ENCODE results near the gene ST6GAL1.

ST6GAL1 gene

DNA sequence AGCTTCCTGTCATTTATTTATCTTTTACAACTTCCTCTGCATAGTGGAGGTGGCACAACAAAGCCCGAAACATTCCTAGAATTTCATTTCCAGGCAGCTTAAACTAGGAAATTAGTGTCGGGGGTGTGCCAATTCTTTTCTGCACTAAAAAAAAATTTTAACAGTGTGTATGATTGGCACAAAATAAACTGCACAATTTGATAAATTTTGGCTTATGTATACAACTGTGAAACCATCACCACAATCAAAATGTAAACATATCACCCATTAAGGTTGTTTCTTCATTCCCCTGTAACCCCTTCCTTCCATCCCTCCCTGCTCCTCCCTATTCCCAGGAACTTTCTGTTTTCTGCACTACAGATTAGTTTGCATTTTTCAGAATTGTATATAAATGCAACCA, 154.3 kb downstream of the ST6GAL1 start:
- no peak for DNase-seq

DNA sequence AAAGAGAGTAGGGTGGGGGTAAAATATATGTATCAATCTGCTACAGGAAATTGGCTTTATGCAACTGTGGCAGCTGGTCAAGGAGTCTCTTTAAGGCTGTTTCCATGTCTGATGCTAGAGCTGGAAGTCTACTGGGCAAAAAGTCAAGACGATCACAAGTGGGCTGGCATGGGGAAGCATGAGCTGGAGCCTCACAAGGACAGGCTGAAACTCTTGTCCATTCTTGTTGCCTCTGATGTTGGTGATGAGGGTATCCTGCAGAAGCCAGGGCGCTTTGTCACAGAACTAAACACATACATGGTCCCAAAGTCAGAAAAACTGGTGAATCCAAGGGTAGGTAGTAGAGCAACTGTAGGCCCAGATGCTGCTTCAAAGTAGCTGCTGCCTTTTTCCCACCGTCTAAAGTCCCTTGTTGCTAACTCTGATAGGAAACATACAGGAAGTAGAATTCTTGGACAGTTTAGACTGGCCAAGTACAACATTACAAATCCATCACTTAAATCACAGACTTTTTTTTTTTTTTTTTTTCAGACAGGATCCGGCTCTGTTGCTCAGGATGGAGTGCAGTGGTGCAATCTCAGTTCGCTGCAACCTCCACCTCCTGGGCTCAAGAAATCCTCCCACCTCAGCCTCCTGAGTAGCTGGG, 154.8 kb downstream of the ST6GAL1 start:
- no peak for DNase-seq

DNA sequence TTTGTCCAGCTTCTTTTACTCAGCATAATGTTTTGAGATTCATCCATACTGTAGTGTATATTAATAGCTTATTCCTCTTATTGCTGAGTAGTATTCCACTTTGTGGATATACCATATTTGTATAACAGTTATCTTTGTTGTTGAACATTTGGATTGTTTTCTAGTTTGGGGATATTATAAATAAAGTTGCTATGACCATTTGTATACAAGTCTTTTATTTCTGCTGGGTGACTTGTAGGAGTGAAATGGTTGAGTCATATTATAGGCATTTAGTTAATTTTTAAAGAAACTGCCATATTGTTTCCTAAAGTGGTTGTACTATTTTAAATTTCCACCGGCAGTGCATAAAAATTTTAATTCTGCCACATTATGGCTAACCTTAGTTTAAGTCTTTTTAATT, 155.6 kb downstream of the ST6GAL1 start:
- no peak for DNase-seq

DNA sequence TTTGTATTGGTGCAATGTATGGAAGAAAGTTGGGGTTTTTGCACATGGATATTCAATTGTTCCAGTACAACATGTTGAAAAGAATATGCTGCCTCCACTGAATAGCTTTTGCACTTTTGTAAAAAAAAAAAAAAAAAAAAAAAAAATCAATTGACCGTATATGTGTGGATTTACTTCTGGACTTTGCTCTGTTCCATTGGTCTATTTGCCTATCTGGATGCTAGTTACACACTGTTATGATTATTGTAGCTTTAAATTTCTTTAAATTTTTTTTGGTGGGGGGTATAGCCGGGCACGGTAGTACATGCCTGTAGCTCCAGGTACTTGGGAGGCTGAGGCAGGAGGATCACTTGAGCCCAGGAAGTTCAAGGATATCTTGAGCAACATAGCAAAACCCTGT, 156.5 kb downstream of the ST6GAL1 start:
- no peak for DNase-seq

DNA sequence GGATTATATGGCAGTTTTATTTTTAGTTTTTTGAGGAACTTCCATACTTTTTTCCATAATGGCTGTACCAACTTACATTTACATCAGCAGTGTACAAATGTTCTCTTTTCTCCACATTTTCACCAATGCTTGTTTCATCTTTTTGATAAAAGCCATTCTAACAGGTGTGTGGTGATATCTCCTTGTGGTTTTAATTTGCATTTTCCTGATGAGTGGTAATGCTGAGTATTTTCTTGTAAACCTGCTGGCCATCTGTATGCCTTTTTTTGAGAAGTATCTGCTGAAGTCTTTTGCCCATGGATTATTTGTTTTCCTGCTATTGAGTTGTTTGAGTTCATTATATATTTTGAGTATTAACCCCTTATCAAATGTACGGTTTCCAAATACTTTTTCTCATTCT, 158.4 kb downstream of the ST6GAL1 start:
- no peak for DNase-seq

DNA sequence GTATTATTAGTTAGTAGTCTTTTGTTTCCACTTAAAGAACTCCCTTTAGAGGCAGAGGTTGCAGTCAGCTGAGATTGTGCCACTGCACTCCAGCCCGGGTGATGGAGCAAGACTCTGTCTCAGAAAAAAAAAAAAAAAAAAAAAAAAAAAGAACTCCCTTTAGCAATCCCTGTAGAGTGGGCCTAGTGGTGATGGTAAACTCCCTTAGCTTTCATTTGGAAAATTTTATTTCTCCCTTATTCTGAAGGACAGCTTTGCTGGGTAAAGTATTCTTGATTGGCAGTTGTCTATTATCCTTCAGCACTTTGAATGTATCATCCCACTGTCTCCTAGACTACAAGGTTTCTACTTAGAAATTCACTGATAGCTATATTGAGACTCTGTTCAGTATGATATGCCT, 163.0 kb downstream of the ST6GAL1 start:
- no peak for DNase-seq

DNA sequence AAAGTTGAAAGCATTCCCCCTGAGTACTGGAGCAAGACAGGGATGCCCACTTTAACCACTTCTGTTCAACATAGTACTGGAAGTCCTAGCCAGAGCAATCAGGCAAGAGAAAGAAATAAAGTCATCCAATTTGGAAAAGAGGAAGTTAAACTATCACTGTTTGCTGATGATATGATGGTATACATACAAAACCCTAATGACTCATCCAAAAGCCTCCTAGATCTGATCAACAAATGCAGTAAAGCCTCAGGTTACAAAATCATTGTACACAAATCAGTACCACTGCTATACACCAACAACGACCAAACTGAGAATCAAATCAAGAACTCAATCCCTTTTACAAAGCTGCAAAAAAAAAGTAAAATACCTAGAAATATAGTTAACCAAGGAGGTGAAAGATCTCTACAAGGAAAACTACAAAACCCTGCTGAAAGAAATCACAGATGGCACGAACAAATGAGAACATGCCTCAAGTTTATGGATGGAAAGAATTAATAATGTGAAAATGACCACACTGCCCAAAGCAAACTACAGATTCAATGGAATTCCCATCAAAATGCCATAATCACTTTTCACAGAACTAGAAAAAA, 168.7 kb downstream of the ST6GAL1 start:
- DNase-seq: no peak

DNA sequence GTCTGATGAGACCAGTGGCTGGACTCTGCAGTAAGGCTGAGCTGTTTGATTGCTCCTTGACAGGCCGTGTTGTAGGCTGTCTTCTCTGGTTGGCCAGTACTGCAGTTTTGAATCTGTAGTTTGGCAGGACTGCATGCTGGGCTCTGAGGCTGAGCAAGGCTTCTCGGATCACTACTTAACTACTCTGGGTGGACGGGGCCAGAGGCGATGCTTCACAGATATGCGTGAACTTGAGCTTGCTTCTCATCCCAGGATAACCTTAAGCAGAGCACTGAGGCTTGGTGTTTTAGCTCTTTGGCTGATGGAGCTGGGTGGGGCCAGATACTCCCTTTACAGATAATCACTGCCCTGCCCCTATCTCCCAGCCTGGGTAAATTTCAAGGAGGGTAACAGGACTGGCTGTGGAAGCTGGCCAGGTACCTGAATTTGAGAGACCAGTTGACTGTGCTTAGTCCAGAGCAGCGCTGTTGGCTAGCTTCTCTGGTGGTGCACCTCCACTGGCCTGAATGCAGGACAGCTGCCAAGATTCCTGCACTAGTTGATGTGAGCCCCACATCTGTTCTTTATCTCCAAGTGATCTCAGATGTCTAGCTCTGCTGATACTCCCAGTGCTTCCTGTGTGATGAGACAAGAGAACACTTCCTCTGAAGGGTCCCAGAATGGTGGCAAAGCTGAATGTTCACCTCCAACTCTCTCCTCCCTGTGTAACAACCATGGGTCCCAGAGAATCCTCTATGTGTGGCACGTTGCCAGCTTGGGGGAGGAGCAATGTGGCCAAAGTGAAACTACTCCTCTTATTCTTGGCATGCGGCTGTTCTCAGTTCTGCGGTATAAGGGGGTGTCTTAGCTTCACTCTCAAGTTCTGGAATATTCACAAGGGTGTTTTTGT, 171.1 kb downstream of the ST6GAL1 start:
- DNase-seq: peak; percentile 6

DNA sequence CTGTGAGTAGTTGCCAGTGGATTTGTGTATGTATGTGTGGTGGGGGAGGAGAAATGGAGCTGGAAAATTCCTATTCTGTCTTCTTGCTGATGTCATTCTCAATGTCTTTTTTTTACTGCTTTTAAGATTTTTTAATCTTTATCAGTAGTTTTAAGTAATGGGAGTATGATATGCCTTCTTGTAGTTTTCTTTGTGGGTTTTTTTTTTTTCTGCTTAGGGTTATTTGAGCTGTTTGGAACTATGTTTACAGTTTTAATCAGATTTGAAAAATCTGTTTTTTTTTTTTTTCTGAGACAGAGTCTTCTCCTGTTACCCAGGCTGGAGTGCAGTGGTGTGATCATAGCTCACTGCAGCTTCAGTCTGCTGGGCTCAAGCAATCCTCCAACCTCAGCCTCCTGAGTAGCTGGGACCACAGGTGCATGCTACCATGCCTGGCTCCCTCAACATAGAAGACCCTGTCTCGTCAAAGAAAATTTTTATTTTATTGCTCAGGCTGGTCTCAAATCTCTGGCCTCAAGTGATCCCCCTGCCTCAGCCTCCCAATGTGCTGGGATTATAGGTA, 171.8 kb downstream of the ST6GAL1 start:
- no peak for DNase-seq

DNA sequence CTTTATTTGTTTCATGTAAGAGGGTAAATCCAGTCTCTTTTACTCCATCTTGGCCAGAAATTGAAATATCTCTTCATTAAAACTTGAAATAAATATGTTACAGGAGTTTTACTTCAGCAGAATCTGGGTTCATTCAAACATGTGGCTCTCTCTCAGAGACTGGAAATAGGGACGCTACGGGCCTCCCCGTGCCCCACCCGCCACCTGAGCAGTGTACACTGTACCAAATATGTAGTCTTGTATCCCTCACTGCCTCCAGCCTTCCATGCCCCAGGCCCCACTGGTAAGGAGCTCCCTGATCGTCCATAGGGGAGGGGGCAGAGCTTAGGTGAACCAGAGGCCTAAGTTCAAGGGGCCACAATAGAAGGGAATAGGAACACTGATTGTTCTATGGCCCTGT, 172.9 kb downstream of the ST6GAL1 start:
- no peak for DNase-seq

DNA sequence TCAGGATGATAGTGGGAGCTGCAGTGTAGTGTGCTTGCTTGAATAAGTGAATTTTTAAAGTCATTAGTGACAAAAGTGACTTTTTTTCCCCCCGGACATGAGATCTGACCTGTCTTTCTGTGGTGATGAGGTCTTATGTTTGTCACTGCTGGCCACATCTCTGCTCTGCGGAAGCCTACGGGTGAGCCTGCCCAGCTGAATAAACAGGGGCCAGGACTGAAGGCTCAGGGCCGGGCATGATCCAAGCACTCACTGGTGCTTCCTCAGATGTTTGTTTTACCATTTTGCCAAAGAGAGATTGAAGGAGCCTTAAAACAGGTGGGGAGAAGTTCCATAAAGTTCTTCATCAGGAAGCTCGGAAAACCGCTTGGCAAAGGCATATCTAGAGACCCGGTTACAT, 174.0 kb downstream of the ST6GAL1 start:
- no peak for DNase-seq

DNA sequence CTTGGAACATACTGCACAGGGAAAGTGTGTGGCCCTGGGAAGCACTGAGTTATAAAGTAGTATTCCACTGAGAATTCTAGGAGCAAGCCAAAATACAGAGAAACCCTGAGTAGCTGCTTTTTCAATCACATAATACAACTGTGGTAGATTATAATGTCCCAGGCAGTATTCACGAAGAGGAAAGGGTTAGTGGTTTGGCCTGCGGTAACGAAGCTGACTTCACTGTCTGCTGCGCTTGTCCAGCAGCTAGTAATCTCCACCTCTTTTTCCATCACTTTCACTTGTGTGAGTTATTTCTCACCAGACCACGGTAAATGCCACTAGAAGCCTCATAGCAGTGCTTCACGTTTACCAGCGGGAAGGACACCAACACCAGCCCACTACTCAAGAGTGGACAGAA, 174.6 kb downstream of the ST6GAL1 start:
- DNase-seq: no peak

DNA sequence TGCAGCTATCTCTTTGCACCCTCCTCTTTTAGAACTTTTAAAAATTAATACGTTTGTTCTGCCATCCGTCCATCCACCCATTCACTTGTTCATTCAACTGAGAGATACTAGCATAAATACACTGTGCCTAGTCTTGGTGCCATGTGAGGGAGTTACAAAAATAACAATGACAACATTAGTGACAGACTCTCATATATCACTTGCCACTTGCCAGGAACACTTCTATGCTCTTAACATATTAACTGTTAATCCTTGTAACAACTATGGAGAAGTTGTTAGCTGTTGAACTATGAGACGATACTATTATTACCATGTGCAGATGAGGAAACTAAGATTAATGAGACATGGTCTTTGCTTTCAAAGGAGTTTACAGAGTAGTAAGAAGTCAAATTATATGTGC, 175.4 kb downstream of the ST6GAL1 start:
- DNase-seq: no peak

DNA sequence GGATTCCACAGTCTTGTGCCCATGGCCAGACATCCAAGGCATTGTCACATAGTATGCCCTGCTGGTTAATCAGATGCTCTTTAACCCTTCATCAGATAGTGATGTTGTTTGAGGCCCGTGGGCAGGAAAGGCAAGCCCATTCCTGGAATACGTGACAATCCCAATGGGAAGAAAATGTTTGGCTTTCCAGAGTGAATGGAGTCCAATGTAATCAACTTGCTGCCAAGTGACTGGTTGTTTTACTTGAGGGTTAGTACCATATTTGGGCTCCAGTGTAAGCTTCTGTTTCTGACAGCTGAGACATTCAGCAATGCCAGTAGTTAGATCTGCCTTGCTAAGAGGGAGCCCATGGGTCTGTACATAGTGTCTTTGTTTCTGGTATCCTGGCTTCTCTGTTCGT, 177.7 kb downstream of the ST6GAL1 start:
- no peak for DNase-seq

DNA sequence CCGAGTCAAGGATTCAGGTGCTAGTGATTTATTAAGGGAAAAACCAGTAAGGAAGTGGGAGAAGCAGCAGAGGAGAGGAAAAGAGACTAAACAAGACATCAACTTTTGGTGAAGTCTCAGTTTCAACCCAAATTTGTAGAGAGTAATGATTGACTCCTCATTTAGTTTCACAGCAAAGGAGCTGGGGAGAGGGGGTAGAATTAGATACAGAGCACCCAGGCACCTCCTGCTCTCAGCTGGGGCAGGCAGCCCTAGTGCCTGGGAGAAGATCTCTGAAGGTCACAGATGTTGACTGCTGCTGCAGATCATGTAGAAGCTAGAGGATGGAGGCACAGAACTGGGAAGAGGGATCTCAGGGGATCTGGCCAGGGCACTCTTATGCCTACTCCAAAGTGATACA, 179.8 kb downstream of the ST6GAL1 start:
- no peak for DNase-seq

DNA sequence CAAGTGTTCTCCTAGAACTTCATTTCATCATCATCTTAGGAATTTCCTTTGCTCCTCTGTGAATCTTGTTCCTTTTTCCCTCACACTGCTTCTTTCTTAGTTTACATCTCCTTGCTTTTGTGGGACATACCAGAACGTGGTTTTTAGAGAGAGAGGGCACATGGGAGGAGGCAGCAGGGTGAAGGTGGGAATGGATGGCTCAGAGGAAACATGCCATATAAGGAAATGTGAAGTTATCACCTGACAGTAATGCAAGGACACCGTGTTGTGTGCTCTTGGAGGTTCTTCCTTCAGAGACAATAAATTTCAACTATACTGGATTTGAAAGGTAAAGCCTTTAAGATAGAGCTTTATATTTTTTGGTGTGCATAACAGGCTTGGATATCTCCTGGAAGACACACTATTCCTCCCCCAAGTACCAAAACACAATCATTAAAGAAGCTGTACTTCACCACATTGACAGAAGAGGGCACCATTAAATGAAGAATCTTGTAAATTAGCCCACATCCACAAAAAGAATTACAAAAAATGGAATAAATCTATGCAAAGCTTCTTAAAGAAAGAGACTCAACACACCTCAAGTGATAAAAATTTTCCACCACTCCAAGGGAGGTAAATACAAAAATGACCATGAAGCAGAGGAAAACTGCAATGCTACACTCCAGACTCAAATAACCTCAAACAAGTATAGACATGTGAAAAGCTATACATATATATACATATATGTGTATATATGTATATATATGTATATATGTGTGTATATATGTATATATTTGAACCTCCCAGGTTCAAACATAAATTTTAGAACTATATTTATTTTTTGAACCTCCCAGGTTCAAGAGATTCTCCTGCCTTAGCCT, 182.8 kb downstream of the ST6GAL1 start:
- DNase-seq: peak; percentile 1

DNA sequence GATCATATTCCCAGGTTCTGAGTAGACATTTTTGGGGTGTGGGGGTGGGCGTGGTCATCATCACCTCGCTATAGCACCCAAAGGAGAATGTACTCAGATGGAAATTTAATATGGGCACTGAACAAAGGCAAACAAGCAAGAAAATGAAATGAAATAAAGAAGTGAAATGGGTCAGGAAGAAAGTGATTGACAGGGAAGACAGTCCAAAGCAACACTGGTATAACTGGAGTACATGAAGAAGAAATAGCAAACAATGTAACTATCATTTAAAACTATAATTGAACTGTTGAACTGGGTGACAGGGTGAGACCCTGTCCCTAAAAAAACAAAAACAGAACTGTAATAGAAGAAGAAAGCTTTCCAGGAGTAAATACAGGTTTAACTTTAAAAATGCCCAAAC, 184.2 kb downstream of the ST6GAL1 start:
- DNase-seq: no peak

DNA sequence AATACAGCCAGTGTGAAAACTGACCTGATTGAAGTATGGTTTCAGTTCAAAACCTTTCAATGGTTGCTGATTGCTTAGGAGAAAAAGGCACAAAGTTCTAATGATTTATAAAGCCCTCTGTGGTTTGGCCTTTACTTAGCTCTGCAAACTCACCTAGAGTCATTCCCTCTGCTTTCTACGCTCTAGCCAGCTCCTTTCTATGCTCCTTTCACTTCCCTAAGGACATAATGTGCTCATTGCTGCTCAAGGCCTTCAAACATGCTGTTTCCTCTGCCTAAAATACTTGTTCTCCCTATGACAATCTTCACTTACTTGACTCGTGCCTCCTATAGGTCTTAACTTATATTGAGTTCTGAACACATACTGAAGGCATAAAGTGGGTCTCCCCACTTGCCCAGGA, 190.0 kb downstream of the ST6GAL1 start:
- DNase-seq: no peak

DNA sequence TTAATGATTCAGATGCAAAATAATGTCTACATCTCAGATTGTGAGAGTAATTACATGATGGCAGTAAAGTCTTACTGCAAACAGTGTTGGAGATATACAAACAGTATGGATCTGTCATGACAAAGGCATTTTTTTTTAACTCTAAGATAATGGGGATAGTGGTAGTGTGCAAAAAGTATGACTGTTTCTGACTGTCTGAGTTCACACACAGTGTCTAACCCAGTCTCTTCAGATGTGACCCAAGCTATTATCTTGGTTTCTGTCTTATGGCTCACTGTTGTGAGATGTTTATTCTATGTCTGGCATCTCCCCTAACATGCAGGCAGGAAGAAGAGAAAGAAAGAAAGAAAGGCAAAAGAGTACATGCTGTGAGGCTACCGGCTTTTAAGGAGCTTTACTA, 191.9 kb downstream of the ST6GAL1 start:
- no peak for DNase-seq

DNA sequence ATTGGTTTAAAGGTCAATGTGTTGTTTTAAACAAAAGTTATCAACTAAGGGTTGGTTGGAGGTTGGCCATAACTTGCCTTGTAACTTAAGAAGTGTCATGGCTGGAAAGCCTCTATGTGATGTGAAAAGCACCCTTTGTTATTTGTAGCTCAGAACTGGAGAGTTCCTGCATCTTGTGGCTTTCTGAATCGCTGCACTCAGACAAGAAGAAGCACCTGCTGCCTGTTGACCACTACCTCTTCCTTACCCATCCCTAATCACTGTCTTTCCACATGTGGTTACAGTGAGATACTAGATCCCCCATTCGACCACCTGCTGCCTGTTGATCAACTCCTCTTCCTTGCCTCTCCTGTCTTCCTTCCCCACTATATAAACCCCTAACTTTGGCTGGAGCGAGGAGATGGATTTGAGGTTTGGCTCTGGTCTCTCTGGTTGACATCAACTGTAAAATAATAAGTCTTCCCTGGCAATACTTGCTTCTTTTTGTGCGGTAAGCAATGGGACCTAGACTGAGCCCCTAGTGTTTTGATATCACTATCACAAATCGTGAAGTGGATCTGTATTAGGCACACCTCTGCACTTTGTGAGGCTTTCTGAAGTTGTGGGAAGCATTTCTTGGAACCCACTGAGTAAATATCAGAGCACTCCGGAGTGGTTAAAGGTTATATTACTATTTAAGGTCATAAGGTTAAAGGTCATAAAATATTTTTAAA, 195.1 kb downstream of the ST6GAL1 start:
- DNase-seq: no peak

All from NCI-H510A treated with DMSO at 0.1 percent for 48 hours (cell line).